ENCODE data around the gene ATOH8.

DNA sequence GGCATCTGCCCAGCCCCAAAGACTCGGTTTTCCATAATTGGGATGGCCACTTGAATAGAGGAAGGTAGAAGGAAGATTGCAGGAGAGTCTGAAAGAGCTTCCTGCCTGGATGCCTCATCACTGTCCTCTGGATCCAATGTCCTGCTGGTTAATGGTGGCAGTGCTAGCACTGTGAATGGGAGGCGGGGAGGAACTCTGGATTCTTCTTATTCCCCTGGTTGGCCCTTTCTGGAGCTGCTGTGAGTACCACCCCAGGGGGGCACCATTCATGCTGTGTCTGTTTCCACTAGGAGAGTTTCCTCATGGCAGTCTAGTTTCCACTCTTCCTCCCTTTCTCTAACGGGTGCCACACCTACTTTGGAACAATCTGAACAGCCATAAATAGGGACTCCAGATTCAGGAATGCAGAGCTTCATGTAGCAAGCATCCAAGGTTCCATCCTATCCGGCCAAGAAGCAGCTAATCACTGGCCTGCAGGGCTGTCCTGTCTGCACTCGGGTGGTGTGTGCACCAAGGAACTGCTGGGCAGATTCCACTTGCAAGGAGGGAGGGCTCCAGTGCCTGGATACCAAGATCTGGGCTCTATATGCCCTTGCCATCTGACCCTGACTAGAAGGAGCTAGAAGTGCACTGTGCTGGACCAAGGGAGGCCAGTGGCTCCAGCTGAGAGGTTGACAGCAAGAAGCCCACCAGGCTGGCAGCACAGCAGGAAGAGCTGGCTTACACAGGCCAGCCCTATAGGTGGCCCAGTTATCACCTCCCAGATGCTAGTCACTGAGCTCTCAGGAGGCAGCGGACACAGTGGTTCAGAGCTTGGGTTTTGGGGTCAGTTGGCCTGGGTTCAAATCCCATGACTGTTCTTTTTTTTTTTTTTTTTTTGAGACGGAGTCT is 4.6 kb upstream of the ATOH8 start:
- TF ChIP-seq CTCF (IDR thresholded peaks at IDR 0.05) (no peak), EZH2 (IDR thresholded peaks at IDR 0.05; ENCODE audit: borderline replicate concordance, insufficient read depth, low read depth, low read length, poor library complexity, severe bottlenecking) (no peak)
